Fibroblast of skin of scalp (primary cell): ENCODE data around the gene UVSSA.
"Not testable (repeated sequence)": the region's sequence is repeated elsewhere in the genome, so short reads cannot be mapped to it uniquely, and the experiment has no call there.

Experiments used
- DNase-seq: peaks from one replicate; pipeline ENCODE4 v3.0.0-alpha.2; 2013

The UVSSA gene

DNA sequence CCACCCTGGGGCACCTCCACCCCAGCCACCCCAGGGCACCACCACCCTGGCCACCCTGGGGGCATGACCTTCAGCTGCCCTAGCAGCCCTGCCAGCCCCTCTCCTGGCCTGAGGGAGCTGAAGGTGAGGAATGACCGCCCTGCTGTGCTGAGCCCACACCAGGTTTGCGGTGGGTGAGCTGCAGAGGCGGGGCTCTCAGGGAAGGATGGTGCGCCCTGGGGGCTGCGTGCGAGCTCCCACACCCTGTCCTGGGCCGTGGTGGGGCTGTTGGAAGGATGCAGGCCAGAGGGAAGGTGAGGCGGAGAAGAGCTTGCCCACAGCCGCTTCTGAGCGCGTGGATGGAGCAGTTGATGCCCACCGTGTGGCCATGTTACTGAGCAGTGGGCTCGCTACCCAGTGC lies 17.7 kb downstream of the UVSSA start:
- DNase-seq = no peak

DNA sequence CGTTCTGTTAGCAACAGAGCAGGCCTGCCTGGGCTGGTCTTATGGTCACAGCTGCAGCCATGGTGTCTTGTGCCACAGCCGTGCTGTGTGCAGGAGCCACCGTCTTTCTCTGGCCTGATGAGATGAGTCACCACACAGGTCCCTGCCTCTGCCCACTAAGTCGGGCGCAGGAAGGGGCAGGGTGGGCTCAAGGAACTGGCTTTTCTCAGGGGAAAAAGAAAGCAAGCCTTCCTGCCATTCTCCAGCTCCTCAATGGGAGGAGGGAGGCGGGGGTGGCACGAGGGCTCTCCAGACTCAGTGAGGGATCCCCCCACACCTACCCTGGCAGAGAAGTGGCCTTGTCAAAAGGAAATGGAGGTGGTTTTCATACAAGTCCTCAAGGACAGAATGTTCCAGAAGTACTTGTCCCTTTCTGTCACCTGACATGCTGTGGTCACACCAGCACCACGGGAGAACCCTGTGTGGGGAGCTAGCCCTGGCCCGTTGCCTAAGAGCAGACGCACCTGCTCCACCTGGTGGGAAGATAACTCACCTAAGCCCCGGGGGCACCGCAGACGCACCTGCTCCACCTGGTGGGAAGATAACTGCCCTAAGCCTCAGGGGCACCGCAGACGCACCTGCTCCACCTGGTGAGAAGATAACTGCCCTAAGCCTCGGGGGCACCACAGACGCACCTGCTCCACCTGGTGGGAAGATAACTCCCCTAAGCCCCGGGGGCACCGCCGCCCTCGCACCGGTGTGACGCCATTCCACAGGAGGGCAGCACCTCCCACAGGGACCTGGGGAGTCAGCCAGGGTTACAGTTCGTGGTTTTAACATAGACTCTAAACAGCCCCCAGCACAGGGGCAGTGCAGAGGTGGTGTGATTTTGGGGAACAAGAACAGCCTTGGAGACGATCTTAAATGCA lies 18.5 kb downstream of the UVSSA start:
- DNase-seq = no peak

DNA sequence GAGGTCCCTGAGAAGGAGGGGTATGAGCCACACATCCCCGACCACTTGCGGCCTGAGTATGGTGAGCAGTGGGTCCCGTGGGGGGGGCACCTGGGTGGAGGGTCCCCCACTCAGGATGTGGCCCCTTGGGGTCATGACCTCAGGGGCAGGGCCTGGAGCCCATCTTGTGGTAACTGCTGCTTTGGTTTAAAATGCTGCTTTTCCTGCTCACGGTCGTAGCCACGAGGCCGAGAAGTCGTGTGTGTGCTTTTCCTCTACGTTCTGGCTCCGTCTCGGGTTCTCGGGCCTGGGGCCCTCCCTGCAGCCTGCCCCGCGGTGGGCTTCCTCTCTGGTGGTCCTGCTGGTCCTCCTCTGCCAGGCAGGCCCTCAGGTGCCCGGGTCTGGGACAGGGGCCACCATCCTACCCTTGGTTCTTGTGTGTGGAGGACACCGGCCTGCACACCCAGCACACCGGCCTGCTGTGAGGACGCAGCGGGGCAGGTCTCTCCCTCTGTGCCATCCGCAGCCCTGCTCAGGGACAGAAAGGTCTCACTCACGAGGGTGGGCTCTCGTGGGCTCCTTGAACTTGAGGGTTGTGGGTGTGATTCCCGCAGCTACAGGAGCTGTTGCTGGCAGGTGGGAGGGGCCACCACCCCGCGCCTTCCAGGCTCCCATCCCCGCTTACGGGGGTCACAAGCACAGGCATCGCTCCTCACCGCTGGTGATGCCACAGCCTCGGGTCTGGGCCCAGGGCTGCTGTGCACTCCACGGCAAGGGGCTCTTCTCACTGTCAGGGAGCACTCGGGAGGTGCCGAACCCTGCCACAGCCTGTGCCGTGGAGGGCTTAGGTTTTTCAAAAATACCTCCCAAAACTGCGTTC lies 19.6 kb downstream of the UVSSA start:
- no peak for DNase-seq

DNA sequence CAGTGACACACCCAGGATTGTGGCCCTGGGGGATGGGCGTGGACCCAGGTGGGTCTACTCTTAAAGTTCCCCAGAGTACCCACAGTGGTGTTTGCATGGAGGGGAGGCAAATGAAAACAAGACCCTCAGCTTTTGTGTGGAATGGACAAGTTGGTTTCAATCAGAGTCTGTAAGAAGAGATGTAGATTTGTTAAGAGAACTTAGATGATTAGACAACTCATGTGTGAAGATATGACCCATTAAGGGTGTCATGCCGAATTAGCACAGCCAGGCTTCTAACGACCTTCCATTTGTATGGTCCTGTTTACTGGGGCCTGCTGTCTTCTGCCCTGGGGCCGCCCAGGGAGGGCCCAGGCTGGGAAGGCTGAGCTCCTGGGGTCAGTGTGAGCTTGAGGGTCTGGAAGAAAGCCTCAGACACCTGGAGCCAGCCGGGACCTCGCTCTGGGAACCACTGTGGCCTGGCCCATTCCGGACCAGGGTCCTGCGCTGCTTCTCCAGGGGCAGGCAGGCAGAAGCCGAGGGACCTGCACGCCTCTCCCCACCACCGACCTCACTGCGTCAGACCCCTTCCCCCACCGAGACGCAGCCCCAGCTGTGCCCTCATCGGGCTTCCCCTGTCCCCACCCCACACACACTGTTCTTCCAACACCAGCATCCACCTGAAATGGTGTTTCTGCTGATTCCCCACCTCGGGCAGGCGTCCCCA lies 20.4 kb downstream of the UVSSA start:
- DNase-seq = no peak

DNA sequence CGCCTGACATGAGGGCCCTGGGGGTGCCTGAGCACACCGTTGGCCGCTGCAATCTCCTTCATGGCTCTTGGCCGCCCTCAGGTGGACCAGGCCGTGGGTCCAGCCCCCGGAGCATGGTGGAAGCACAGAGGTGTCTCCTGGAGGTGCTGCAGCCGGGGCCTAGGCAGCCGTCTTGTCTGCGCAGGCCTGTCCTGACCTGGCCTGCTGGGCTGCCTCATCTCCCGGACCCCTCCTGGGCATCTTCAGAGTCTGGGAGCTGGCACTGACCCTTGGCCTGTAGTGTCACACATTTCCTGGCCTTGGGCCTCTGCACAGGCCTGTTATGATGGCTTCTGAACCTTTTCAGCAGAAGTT lies 20.9 kb downstream of the UVSSA start:
- no peak for DNase-seq

DNA sequence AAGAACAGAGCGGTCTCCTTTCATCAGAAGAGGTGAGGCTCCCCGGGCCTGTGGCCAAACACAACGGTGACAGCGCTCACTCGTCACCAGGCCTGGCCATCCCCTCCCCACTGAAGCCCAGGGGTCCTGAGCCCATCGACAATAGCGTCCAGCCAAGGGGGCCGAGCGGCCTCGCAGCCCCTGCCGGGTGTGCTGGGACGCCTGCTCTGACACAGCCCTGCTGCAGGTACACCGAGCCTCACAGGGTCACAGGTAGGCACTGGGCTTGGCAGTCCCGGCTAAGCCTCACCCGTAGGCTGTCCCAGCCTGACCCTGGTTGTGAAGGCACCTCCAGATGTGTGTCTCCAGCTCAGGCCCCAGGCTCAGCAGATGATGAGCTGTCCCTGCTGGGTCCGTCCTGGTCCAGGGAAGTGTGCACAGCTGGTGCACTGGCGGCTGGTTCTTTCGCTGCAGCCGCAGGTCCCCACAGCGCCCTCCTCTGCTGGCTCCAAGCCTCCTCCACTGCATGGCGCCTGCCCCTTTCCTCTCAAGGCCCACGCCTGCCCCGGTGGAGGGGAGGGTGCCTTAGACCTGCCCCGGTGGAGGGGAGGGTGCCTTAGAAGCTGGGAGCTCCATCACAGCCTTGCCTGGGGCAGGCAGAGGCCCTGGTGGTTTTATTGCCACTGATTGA lies 21.5 kb downstream of the UVSSA start:
- DNase-seq = no peak

DNA sequence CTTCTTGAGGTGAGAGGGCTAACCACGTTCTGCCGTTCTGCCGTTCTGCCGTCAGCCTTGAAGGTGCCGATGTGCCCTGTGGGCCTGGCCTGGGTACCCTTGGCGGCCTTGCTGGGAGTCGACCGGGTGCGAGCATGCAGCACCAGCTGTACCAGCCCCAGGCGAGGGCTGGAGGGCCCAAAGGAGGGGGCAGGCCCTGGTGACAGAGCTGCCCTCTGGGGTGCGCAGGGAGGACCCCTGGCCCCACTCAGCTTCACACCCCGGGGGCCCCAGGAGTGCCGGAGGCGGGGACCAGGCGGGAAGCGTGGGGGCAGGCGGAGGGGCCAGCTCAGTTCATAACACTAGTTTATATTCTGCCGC lies 22.1 kb downstream of the UVSSA start:
- no peak for DNase-seq

DNA sequence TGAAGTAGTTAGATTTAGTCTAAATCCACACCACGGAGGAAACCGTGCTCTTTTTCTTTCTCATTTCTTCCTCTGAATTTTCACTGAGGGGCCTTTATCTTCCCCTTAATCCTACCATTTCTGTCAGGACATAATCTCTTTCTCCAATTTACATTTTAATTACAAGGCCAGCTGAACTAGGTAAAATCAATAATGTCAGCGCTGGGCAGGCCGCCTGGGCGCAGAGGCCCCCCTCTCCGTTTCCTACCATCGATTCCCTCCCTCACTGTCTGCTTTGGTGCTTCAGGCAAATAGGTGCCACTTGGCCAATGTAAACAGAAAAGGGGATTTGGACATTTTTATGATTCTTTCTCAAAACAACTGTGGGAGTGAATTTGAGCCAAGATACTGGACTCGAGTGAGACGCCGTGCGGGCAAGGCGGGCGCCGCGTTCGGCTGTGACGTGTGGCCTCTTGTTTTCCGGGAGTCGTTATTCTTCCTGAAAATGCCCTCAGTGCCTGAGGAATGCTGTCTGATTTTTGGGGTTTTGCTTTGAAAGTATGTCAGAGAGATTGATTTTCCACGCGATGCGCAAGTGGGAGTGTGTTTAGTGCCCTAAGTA lies 22.6 kb downstream of the UVSSA start:
- DNase-seq = no peak

DNA sequence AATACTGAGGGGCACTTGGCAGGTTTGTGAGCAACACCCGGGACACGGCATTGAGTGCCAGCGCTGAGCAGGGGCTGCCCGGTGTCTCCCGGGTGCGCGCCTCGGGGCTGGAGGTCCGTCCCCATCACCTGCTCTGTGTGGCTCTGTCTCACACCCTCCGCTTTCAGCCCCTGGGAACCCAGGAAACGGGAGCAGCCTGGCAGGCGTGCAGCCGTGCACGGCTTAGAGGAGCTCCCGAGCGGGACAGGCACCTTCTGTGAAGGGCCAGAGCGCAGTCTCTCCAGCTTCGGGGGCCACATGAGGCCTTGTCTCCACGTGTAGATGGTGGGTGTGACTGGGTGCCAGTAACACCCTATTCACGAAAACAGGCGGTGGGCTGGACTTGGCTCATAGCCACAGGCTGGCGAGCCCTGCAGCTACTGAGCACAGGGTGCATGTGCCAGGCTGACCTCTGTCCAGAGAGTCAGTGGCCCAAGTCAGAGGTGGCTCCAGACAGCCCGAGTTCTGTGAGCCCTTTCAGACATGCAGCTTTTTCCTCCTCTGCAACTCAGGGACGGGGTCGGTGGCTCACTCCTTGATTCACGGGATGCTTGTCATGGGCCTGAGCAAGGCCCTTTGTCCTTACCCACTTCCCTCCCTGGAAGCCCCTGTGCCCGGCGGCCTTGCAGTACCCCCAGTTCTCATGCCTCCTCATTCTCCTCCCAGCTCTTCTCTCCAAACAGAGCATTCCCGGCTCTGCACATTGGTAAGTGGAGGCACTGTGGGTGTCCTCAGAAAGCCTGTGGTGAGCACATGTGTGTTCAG lies 23.5 kb downstream of the UVSSA start:
- no peak for DNase-seq

DNA sequence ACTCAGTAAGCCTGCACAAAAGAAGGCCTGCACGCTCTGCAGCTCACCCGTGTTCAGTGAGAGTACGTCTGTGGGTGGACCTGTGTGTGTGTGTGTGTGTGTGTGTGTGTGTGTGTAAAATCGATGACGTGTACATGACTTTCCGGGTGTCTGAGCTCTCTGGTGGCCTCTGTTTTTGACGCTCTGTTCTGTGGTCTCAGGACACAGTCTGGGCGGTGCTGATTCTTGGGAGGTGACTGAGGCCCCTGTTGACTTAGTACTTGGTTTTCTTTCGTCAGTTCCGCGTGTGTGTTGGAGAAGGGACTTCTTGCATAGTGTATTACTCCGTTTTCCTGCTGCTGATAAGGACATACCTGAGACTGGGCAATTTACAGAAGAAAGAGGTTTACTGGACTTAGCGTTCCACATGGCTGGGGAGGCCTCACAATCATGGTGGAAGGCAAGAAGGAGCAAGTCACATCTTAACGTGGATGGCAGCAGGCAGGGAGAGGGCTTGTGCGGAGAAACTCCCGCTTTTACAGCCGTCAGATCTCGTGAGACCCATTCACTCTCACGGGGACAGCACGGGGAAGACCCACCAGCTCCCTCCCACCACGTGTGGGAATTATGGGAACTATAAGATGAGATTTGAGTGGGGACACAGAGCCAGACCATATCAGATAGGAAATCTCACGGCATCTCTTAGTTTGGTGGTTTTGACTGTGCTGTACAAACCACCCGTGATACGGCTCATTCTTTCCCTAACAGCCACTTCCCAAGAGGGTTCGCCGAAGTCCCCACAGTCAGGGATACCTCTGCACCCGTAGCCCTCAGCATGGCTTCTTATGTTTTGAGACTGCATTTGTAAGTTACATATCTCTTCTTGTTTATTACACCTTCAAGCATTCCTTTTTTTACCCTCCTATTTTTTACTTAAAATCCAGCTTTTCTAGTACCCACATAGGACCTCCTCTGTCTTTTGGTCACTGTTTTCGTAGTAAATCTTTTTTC lies 24.5 kb downstream of the UVSSA start:
- DNase-seq = no peak

DNA sequence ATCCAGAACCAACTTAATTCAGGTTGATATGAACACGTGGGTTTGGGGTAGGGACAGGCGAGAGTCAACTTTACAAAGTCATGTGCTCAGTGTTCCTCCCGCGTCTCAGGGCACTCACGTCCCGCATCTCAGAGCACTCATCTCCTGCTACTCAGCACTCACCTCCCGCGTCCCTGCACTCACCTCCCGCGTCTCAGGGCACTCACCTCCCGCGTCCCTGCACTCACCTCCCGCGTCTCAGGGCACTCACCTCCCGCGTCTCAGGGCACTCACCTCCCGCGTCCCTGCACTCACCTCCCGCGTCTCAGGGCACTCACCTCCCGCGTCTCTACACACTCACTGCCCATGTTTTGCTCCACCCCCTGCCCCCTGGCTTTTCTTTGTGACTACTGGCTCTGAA lies 25.6 kb downstream of the UVSSA start:
- not testable (repeated sequence) for DNase-seq

DNA sequence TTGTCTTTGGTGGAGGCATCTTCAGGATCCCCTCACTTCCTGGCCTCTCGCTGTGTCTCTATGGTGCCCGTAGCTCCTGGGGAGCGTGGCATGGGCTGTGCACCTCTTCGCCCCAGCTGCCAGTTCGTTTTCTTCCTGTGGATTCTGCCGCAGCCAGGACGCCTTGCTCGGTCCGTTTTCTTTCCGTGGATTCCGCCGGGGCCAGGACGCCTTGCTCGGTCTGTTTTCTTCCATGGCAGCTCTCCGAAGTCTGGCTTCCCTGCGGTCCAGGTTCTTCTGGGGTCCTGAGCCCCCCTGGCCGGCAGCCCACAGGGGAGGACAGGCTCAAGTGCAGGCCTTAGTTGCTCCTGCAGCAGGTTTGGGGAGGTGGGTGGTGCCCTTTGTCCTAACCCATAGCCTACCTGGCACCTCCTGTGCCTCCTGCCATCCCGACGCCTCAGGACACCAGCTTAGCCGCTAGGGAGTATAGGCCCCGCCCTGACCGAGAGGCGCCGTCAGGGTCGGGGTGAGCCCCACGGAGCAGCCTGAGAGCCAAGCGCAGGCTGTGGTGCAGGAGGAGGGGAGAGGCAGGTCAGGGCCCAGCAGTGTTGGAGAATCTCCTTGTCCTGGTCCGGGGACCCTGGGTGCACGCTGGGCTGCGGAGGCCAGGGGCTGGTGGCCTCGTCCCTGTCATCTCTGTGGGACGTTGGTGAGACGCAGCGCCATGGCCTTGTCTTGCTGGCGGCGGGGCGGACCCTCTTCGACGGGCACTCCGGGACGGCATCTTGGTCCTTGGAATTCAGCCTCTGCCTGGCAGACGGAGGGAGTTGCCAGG lies 27.1 kb downstream of the UVSSA start:
- no peak for DNase-seq

DNA sequence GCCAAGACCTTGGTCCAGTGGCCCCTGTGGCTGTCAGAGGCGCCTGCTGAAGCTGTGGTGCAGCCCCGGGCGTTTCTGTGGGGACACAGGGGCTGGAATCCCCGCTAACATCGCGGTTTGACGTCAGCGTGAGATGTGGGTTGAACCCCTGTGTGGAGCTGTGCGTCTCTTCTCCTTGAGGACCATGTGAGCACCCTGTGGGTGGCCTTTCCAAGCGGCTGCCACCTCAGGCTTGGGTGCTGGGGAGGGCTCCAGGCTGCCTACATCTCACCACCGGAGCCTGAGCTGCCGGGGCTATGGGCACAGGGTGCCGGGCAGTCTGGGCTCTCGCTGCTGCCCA lies 27.7 kb downstream of the UVSSA start:
- no peak for DNase-seq

DNA sequence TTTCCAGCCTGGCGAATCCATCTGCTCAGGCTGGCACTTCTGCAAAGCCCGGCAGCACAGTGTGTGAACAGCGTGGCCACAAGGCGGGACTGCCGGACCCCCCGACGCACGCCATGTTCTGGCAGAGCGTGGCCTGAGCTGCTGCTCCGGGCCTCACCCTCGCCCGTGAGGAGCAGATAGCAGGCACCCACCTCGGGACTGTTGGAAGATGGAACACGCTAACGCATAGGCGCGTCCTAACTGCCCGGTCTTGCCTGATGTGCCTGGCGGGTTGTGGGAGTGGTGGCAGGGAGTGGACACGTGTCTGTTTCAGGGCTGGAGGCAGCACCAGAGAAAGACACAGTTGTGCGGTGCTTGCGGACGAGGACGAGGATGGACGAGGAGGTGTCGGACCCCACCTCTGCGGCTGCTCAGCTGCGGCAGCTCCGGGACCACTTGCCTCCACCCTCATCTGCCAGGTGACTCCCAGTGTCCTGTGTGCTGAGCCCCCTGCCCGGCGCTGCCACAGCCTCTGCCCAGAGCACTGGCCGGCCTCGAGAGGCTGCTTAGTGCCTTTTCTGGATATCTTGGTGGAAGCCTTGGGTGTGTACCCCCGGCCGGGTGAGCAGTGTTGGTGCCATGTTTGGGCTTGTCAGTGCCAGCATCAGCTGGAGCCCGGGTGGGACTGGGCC lies 28.2 kb downstream of the UVSSA start:
- no peak for DNase-seq

DNA sequence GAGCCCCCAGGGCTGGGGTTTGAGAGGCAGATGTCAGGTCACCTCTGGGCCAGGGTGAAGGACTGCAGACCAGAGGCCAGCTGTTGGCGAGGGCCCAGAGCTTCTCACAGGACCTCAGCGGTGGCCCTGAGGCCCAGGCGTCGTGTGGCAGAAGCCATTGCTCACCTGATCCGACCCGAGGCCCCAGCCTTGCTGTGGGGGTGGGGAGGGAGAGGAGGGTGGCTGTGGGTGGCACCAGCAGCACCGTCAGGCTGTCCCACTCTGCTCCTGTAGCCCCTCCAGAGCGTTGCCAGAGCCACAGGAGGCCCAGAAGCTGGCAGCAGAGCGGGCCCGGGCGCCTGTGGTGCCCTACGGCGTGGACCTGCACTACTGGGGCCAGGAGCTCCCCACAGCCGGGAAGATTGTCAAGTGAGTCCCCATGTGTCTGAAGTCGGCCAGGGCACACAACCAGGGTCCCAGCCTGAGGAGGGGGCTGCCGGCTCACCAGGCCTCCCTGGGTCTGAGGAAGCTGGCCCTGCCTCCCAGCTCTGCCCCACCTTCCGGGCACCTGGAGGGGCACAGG lies 28.8 kb downstream of the UVSSA start:
- DNase-seq = no peak

DNA sequence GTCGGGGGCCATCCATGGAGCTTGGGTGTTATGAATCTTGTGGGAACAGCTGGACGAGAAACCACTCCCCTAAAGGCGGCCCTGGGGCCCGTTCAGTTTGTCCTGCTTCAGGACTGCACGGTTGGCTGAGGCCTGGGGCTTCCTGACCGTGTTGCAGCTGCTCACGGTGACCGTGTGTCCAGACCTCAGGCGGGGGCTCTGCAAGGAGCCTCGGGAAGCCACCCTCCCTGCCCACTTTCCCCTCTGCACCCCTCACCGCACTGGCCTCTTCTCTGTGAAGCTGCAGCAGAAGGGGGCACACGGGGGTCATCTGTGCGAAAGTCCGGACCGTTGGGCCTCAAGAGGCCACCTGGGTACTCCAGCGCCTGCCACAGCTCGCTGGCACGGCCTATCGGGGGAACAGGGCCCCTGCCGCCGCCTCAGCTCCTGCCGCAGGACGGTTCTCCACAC lies 29.4 kb downstream of the UVSSA start:
- no peak for DNase-seq

DNA sequence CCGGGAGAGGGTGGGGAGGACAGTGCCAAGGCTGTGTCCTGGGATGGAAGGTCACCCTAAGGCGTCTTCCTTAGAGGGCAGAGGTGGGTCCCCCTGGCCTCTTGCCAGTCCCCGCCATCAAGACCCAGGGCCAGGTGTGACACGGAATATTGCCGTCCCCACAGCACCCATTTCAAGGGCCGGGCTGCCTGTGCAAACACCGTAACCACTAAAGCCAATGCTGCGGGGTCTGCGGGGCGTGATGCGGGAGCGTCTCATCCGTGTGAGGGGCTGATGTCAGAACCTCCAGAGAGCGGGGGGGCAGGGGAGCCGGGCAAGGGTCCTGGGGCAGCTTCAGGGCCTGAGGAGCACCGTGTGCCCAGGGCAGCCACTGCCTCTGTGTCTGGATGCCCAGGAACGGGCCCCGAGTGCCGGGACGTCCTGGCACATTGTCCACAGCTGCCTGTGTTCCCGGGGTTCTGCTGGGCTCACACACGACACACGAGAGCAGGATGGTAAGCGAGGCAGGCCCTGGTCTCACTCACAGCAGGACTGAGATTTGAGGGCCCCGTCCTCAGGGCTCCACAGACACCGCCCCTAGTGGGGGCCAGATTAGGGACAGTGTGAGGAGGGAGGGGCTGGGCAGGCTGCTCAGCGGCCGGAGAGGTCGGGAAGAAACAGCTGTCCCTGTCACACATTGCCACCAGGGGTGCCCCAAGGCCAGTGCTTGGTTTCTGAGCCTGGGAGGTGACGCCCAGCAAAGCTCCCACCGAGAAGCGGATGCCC lies 30.0 kb downstream of the UVSSA start:
- no peak for DNase-seq
